Hepatocyte (in vitro differentiated cells): ENCODE results near the gene FAM184A. TPM values are rescaled to one million over a fixed set of nuclear protein-coding genes. Genes with fewer than 3 reads are reported as not detected.
"Not testable (repeated sequence)": the region's sequence is repeated elsewhere in the genome, so short reads cannot be mapped to it uniquely, and the experiment has no call there.

Experiments used
- DNase-seq: peaks from one replicate; pipeline ENCODE4 v3.0.0-alpha.2; 2016; ENCODE audit warnings: low spot score
- H2AFZ ChIP-seq: fragments of 200-600 bp; sonication (generic); 2 replicates; pipeline ENCODE4 v1.6.0; 2016; ENCODE audit warnings: antibody characterized with exemption, mild to moderate bottlenecking
- H3K27ac ChIP-seq: fragments of 200-600 bp; sonication (generic); 2 replicates; pipeline ENCODE4 v1.5.1; 2016; ENCODE audit warnings: mild to moderate bottlenecking
- H3K27me3 ChIP-seq: fragments of 200-600 bp; sonication (generic); 2 replicates; pipeline ENCODE4 v1.6.1; 2016
- H3K36me3 ChIP-seq: fragments of 200-600 bp; sonication (generic); replicated peaks from 2 replicates; pipeline ENCODE4 v1.5.1; 2016; ENCODE audit warnings: low read depth; ENCODE audit not compliant: insufficient read depth
- H3K4me1 ChIP-seq: fragments of 200-600 bp; sonication (generic); 2 replicates; pipeline ENCODE4 v1.5.1; 2016; ENCODE audit warnings: mild to moderate bottlenecking, moderate library complexity; ENCODE audit not compliant: insufficient read depth
- H3K4me2 ChIP-seq: fragments of 200-600 bp; sonication (generic); 2 replicates; pipeline ENCODE4 v1.6.0; 2016
- H3K4me3 ChIP-seq: fragments of 200-600 bp; sonication (generic); 2 replicates; pipeline ENCODE4 v1.5.1; 2016; ENCODE audit warnings: mild to moderate bottlenecking
- H3K79me2 ChIP-seq: fragments of 200-600 bp; sonication (generic); 2 replicates; pipeline ENCODE4 v1.6.0; 2017; ENCODE audit warnings: mild to moderate bottlenecking
- H3K9me2 ChIP-seq: fragments of 200-600 bp; sonication (generic); replicated peaks from 2 replicates; pipeline ENCODE4 v1.6.0; 2017; ENCODE audit warnings: mild to moderate bottlenecking; ENCODE audit not compliant: insufficient read depth
- H3K9me3 ChIP-seq: fragments of 200-600 bp; sonication (generic); 2 replicates; pipeline ENCODE4 v1.5.1; 2016; ENCODE audit warnings: low read depth, mild to moderate bottlenecking
- H4K20me1 ChIP-seq: fragments of 200-600 bp; sonication (generic); 2 replicates; pipeline ENCODE4 v1.6.0; 2016; ENCODE audit warnings: mild to moderate bottlenecking; ENCODE audit not compliant: insufficient read depth, poor library complexity, severe bottlenecking
- EZH2 ChIP-seq: fragments of 200-600 bp; sonication (generic); IDR thresholded peaks from 2 replicates; pipeline ENCODE4 v1.6.1; 2016; ENCODE audit warnings: antibody characterized with exemption, mild to moderate bottlenecking, borderline replicate concordance
- EZH2phosphoT487 ChIP-seq: fragments of 200-600 bp; sonication (generic); IDR thresholded peaks from one replicate; pipeline ENCODE4 v1.6.1; 2018; ENCODE audit warnings: antibody characterized with exemption, mild to moderate bottlenecking, low read depth, moderate library complexity; ENCODE audit not compliant: unreplicated experiment, severe bottlenecking
- WGBS: methylation state at CpG from one replicate; pipeline ENCODE4 v1.1.6; 2016; ENCODE audit warnings: low lambda C conversion rate; ENCODE audit errors: missing lambda C conversion rate; 5-methylcytosine and 5-hydroxymethylcytosine counted together
- polyA plus RNA-seq: library from polyadenylated mRNA; unstranded; fragments of >200 nt; fragmentation: Nextera tagmentation; extraction: Ambion mirVana; gene quantifications from 2 replicates; pipeline ENCODE4 v1.2.1, GENCODE V29; 2016
- total RNA-seq: library from RNA; depleted of rRNA; stranded (reverse); fragments of >200 nt; gene quantifications from 2 replicates; pipeline ENCODE4 v1.2.3, GENCODE V29; 2014
- TF ChIP-seq, protein P1 (sequence below): fragments of 200-600 bp; sonication (generic); IDR thresholded peaks from 2 replicates; pipeline ENCODE4 v1.5.1; 2016; ENCODE audit warnings: antibody characterized with exemption, mild to moderate bottlenecking; ENCODE audit not compliant: poor library complexity

Gene FAM184A
- total and polyA plus RNA-seq, 2 experiments from 2014 or later: 5.6 to 14.1 TPM

DNA sequence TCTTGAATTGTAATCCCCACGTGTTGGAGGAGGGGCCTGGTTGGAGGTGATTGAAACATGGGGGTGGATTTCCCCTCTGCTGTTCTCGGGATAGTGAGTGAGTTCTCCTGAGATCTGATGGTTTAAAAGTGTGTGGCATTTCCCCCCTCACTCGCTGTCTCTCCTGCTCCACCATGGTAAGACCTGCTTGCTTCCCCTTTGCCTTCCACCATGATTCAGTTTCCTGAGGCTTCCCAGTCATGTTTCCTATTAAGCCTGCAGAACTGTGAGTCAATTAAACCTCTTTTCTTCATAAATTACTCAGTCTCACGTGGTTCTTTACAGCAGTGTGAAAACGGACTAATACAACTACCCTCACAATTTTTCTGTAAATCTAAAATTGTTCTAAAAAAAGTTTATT, 26.8 kb upstream of the FAM184A start:
- Histone ChIP-seq H3K27ac (no peak overlapping the region), H2AFZ (no peak overlapping the region), H4K20me1 (no peaks in the 10 kb centered on the region), H3K9me3 (no peaks in the 10 kb centered on the region), H3K4me3 (no peak overlapping the region), H3K27me3 (no peaks in the 10 kb centered on the region), H3K36me3 (no peaks in the 10 kb centered on the region), H3K4me1 (no peaks in the 10 kb centered on the region), H3K79me2 (no peaks in the 10 kb centered on the region), H3K9me2 (no peaks in the 10 kb centered on the region), H3K4me2 (no peak overlapping the region)
- DNase-seq: no peak
- WGBS: 66% methylated on average over 5 of the region's 5 CpGs
- TF ChIP-seq, protein P1, sequence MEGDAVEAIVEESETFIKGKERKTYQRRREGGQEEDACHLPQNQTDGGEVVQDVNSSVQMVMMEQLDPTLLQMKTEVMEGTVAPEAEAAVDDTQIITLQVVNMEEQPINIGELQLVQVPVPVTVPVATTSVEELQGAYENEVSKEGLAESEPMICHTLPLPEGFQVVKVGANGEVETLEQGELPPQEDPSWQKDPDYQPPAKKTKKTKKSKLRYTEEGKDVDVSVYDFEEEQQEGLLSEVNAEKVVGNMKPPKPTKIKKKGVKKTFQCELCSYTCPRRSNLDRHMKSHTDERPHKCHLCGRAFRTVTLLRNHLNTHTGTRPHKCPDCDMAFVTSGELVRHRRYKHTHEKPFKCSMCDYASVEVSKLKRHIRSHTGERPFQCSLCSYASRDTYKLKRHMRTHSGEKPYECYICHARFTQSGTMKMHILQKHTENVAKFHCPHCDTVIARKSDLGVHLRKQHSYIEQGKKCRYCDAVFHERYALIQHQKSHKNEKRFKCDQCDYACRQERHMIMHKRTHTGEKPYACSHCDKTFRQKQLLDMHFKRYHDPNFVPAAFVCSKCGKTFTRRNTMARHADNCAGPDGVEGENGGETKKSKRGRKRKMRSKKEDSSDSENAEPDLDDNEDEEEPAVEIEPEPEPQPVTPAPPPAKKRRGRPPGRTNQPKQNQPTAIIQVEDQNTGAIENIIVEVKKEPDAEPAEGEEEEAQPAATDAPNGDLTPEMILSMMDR: no peak
- no peak for TF ChIP-seq EZH2
- no peak for TF ChIP-seq EZH2phosphoT487

DNA sequence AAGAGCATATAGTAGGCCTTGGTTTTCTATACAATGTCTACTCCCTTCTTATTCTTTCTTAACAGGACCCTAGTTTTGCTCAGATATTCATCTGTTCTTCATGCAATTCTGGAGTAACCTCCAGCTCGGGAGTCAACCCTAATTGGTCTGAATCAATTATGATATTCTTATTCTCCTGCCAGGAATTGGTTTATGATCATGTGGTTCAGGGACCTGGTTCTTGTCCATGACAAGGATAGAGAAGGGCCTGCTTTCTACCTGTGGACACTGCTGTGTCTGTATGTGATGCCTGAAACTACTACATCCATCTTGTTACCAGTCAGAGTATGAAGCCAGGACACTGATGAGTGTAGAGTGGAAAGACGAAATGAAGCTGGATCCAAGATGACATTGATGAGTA, 24.4 kb upstream of the FAM184A start:
- Histone ChIP-seq H3K4me2 (no peak overlapping the region), H3K79me2 (no peaks in the 10 kb centered on the region), H3K4me3 (no peak overlapping the region), H3K36me3 (no peaks in the 10 kb centered on the region), H3K27me3 (no peaks in the 10 kb centered on the region), H4K20me1 (no peaks in the 10 kb centered on the region), H3K9me3 (no peaks in the 10 kb centered on the region), H3K27ac (no peak overlapping the region), H3K4me1 (no peaks in the 10 kb centered on the region), H2AFZ (no peak overlapping the region), H3K9me2 (no peaks in the 10 kb centered on the region)
- no peak for DNase-seq
- 91% methylated on average over 2 of the region's 2 CpGs for WGBS
- TF ChIP-seq EZH2 (no peak), EZH2phosphoT487 (no peak)
- TF ChIP-seq, protein P1: no peak

DNA sequence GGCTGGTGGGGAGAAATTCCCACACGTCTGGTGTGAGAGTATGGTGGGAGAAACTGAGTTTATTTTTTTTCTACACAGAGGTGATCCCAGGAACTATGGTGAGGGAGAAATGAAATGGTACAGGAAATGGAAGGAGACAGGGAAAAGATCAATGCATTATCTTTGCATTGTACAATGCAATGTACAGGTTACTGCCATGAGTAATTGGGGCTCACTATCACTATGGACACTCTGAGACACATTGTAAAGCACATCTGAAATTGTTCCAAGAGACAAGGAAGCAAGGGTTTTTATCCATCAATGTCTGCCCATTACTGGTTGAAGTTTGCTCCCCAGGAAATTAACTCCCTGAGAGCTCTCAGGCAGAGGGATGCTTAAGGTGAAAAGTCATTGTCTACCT, 21.7 kb upstream of the FAM184A start:
- Histone ChIP-seq H3K79me2 (no peaks in the 10 kb centered on the region), H3K4me1 (no peaks in the 10 kb centered on the region), H3K36me3 (no peaks in the 10 kb centered on the region), H3K27me3 (no peaks in the 10 kb centered on the region), H3K9me2 (no peaks in the 10 kb centered on the region), H4K20me1 (no peaks in the 10 kb centered on the region), H3K4me2 (no peak overlapping the region), H3K4me3 (no peak overlapping the region), H2AFZ (no peak overlapping the region), H3K27ac (no peak overlapping the region), H3K9me3 (no peaks in the 10 kb centered on the region)
- 88% methylated on average over 1 of the region's 1 CpG for WGBS
- TF ChIP-seq, protein P1: no peak
- TF ChIP-seq EZH2 (no peak), EZH2phosphoT487 (no peak)
- DNase-seq: no peak

DNA sequence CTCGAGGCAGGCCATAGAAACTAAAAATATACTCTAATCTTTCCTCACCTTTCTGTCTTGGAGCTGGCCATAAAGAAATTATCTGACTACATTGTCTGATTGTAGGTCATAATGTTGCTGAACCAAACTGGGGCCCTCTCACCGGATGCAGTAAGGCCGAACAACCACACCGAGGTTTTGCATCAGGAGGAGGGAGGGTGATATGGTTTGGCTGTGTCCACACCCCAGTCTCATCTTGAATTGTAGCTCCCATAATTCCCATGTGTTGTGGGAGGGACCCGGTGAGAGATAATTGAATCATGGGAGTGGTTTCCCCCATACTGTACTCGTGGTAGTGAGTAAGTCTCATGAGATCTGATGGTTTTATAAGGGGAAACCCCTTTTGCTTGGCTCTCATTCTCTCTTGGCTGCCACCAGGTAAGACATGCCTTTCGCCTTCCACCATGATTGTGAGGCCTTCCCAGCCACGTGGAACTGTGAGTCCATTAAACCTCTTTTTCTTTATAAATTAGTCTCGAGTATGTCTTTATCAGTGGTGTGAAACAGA, 19.4 kb upstream of the FAM184A start:
- WGBS: 92% methylated on average over 9 of the region's 9 CpGs
- H3K27me3 ChIP-seq, H3K36me3 ChIP-seq, H3K9me3 ChIP-seq, H3K27ac ChIP-seq, H3K4me2 ChIP-seq, H3K79me2 ChIP-seq, H3K4me1 ChIP-seq, H3K4me3 ChIP-seq, H4K20me1 ChIP-seq, H3K9me2 ChIP-seq, DNase-seq, H2AFZ ChIP-seq: not testable (repeated sequence)
